Measurements from ENCODE around the gene WFDC1.

WFDC1 gene

GRCh38 chr16:84378099-84378498, 83.4 kb downstream of the WFDC1 start:
- no peak for DNase-seq (ENCODE audit: low read depth)

- DNase-seq (ENCODE audit: low read depth), result no peak
These were observed 83.9 kb downstream of the WFDC1 start for GRCh38 chr16:84378567-84378966.

GRCh38 chr16:84379008-84379708, 84.5 kb downstream of the WFDC1 start:
- no peak for DNase-seq (ENCODE audit: low read depth)
